Ovary (tissue), 3 donors: Measurements from ENCODE around the gene SLC22A1.
"Not testable (repeated sequence)": the region's sequence is repeated elsewhere in the genome, so short reads cannot be mapped to it uniquely, and the experiment has no call there.

Source experiments
- CTCF ChIP-seq, 3 donors: fragments of 450-650 bp in 2 of 3; fragments of 200-600 bp in 1 of 3; IDR thresholded peaks; one replicate each; pipeline versions ENCODE4 v1.5.1 to v1.8.0; 2016 to 2022; ENCODE audit warnings: antibody characterized with exemption in 3 of 3, mild to moderate bottlenecking in 1 of 3
- POLR2A ChIP-seq: fragments of 450-650 bp; IDR thresholded peaks from one replicate; pipeline ENCODE4 v1.6.1; 2017; ENCODE audit warnings: antibody characterized with exemption, mild to moderate bottlenecking, moderate library complexity
- donor health status: DM: no; HTN: no; CAD: no.

GRCh38 chr6:160125105-160125504, 3.5 kb downstream of the SLC22A1 start:
- not testable (repeated sequence) for TF ChIP-seq CTCF (IDR thresholded peaks at IDR 0.05); POLR2A
